Neural progenitor cell (in vitro differentiated cells): Measurements from ENCODE around the gene EPS8.

Source experiments
- CTCF ChIP-seq: fragments of 200-600 bp; sonication (generic); IDR thresholded peaks from 2 replicates; pipeline ENCODE4 v1.5.1; 2017; ENCODE audit warnings: antibody characterized with exemption, mild to moderate bottlenecking
- EZH2 ChIP-seq: fragments of 200-600 bp; sonication (generic); IDR thresholded peaks from 2 replicates; pipeline ENCODE4 v1.6.1; 2017; ENCODE audit warnings: antibody characterized with exemption, mild to moderate bottlenecking, moderate library complexity

- TF ChIP-seq CTCF, result no peak
- no peak for TF ChIP-seq EZH2
Measured at GRCh38 chr12:15597125-15597830, 191.9 kb downstream of the EPS8 start.
